ENCODE measurements around the gene AMIGO1. TPM values are rescaled to one million over a fixed set of nuclear protein-coding genes. Genes with fewer than 3 reads are reported as not detected.

AMIGO1 gene
- total RNA-seq, 2 donors from 2014 or later = 11.0 to 15.1 TPM

DNA sequence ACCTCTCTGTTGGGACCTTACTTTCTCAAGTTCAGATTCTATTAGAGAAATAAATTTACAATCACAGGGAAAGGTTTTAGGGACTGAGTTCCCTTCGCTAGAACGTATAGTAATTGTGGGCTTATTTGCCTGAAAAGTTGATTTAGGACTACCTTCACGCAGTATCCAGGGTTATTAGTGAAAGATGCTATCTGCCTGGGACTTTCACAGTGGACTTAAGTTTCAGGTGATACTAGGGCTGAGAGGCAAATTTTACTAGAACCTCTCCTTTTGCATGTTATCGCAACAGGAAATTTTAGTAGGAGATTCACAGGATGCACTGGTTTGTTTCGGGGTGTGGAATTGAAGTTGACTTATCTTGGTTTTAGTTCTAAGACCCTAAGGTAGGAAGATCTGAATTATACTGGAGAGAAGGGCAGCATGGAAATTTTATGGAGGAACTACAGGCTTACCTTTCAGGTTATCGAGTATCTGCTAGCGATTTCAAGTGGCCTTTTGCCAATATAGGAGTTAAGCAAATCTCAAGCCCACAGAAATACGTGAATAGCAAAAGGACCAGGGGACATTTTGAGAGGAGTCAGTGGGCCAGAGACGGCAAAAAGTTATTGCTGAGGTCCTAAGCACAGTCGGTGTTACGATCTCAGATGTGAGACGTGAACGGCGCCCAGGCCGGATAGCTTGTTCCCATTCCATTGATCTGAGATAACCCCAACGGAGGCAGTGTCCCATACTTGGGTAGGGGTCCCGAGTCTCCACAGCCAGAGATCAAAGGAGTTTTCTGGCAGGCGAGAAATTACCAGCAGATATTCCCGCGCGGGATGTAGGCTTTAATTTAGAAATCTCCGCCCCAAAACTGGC is 38.2 kb upstream of the AMIGO1 start:
- no peaks in the 10 kb centered on the region for H3K36me3 ChIP-seq
- no peaks in the 10 kb centered on the region for H3K27me3 ChIP-seq
- H3K4me3 ChIP-seq = peak overlapping the region; percentile 89 to 97
- H3K27ac ChIP-seq = peak overlapping the region; percentile 94 to 96
- H3K4me1 ChIP-seq = peaks cover 0 to 39% of the 10 kb centered on the region in 2 donors
- no peak for DNase-seq (ENCODE audit: low spot score)
- TF ChIP-seq CTCF (IDR thresholded peaks at IDR 0.05) = no peak
- H3K9me3 ChIP-seq = no peaks in the 10 kb centered on the region

GRCh38 chr1:109546311-109547109 is 37.0 kb upstream of the AMIGO1 start:
- peak; percentile 91 for DNase-seq (ENCODE audit: low spot score)
- no peaks in the 10 kb centered on the region for H3K27me3 ChIP-seq
- peak overlapping the region; percentile 94 to 96 for H3K27ac ChIP-seq
- no peaks in the 10 kb centered on the region for H3K36me3 ChIP-seq
- H3K4me3 ChIP-seq = peak overlapping the region in 1 of 2 donors; percentile 89
- peak; percentile 63 to 93 for TF ChIP-seq CTCF (IDR thresholded peaks at IDR 0.05)
- H3K9me3 ChIP-seq = no peaks in the 10 kb centered on the region
- peaks cover 0 to 43% of the 10 kb centered on the region in 2 donors for H3K4me1 ChIP-seq

- Histone ChIP-seq H3K4me3 (no peak overlapping the region), H3K27me3 (no peaks in the 10 kb centered on the region), H3K36me3 (no peaks in the 10 kb centered on the region), H3K4me1 (peaks cover 0 to 26% of the 10 kb centered on the region in 2 donors), H3K27ac (no peak overlapping the region), H3K9me3 (no peaks in the 10 kb centered on the region)
- TF ChIP-seq CTCF (IDR thresholded peaks at IDR 0.05) = no peak
- no peak for DNase-seq (ENCODE audit: low spot score)
Measured at GRCh38 chr1:109543988-109544735, 34.6 kb upstream of the AMIGO1 start.

- no peak for DNase-seq (ENCODE audit: low spot score)
- Histone ChIP-seq H3K9me3 (no peaks in the 10 kb centered on the region), H3K36me3 (no peaks in the 10 kb centered on the region), H3K27me3 (no peaks in the 10 kb centered on the region), H3K4me3 (no peak overlapping the region), H3K4me1 (peaks cover 0 to 24% of the 10 kb centered on the region in 2 donors), H3K27ac (no peak overlapping the region)
- TF ChIP-seq CTCF (IDR thresholded peaks at IDR 0.05) = no peak
Measured at GRCh38 chr1:109543283-109543987, 33.9 kb upstream of the AMIGO1 start.

GRCh38 chr1:109542657-109543056 is 33.1 kb upstream of the AMIGO1 start:
- Histone ChIP-seq H3K27ac (no peak overlapping the region), H3K27me3 (no peaks in the 10 kb centered on the region), H3K9me3 (no peaks in the 10 kb centered on the region), H3K4me1 (peaks cover 0 to 23% of the 10 kb centered on the region in 2 donors), H3K36me3 (no peaks in the 10 kb centered on the region), H3K4me3 (no peak overlapping the region)
- no peak for DNase-seq (ENCODE audit: low spot score)
- TF ChIP-seq CTCF (IDR thresholded peaks at IDR 0.05) = no peak
